ENCODE results near the gene C1QTNF1. TPM values are rescaled to one million over a fixed set of nuclear protein-coding genes. Genes with fewer than 3 reads are reported as not detected.
A peak's percentile ranks its signal among the peaks of the same experiment; 100 is the strongest.

C1QTNF1 gene
- total RNA-seq, 8 experiments from 2014 or later: 0.25 to 51.1 (median 2.7) TPM

DNA sequence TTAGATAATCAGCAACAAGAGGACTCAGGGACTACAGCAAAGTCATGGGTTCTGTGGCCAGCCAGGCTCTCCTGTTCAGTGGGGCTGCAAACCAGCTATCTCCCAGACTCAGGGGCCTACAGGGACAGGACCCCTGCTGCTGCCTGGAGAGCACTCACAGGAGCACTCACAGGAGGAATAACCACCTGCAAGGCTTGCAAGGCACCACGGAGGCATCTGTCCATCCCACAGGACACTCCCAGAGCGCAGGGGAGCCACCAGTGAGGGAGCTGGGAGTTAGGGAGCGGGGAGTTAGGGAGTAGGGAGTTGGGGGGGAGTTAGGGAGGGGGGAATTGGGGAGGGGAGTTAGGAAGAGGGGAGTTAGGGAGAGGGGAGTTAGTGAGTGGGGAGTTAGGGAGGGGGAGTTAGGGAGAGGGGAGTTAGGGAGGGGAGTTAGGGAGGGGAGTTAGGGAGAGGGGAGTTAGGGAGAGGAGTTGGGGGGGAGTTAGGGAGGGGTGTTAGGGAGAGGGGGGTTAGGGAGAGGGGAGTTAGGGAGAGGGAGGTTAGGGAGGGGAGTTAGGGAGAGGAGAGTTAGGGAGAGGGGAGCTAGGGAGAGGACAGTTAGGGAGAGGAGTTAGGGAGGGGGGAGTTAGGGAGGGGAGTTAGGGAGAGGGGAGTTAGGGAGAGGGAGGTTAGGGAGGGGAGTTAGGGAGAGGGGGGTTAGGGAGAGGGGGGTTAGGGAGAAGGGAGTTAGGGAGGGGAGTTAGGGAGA is 20.1 kb upstream of the C1QTNF1 start:
- H3K27ac ChIP-seq: no peak overlapping the region
- peak in 3 of 8 experiments; percentile 12 to 28 (median 25) for ATAC-seq (replicated peaks in 6 of 8)
- H3K4me3 ChIP-seq: no peak overlapping the region
- peaks cover 7 to 12% of the 10 kb centered on the region in 2 donors for H3K4me1 ChIP-seq (replicated peaks in 1 of 2)
- in situ Hi-C loops (cut with MboI; ENCODE audit: low pct_unique_long_range_greater_than_20kb in 2 of 9, low sequenced_read_pairs in 9 of 9, unreplicated experiment in 9 of 9): no loop called here
- 43% methylated on average over 1 of the region's 3 CpGs; no CpG with 5 or more reads in 9 of the 10 experiments for WGBS, 10 experiments

DNA sequence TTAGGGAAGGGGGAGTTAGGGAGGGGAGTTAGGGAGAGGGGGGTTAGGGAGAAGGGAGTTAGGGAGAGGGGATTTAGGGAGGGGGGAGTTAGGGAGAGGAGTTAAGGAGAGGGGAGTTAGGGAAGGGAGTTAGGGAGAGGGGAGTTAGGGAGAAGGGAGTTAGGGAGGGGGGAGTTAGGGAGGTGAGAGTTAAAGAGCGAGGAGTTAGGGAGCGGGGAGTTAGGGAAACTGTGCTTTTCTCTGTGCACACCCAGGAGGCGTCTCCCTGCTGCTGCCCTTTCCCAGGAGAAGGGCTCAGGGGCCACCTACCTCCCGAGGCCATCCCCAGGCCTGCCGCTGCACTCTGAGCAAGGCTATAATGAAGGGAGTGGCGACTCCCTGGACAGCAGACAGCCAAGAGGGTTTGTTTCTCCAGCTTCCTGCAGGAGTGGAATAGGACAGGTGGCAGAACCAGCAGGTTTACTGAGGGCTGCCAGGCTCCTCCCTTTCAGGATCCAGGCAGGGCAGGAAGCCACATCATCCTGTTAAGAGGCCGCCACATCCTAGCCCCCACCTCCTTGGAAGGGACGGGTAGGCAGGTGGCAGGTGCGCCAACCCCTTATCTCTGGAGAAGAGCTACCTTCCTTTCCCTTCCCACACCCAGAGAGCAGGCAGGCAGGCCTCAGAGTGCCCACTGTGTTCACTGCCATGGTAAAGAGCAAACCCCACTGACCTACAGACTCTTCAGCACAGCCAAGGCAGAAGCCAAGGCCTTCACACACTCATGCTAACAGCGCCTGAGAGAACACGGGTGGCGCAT is 18.7 kb upstream of the C1QTNF1 start:
- Histone ChIP-seq H3K4me1 (replicated peaks in 1 of 2) (peaks cover 12 to 18% of the 10 kb centered on the region in 2 donors), H3K4me3 (no peak overlapping the region), H3K27ac (no peak overlapping the region)
- ATAC-seq (replicated peaks in 6 of 8): peak in 3 of 8 experiments; percentile 12 to 39 (median 23)
- 39 to 96% (median 76%) methylated on average over 1 to 7 of the region's 12 CpGs; no CpG with 5 or more reads in 5 of the 10 experiments for WGBS, 10 experiments
- in situ Hi-C loops (cut with MboI; ENCODE audit: low pct_unique_long_range_greater_than_20kb in 2 of 9, low sequenced_read_pairs in 9 of 9, unreplicated experiment in 9 of 9): no loop called here

DNA sequence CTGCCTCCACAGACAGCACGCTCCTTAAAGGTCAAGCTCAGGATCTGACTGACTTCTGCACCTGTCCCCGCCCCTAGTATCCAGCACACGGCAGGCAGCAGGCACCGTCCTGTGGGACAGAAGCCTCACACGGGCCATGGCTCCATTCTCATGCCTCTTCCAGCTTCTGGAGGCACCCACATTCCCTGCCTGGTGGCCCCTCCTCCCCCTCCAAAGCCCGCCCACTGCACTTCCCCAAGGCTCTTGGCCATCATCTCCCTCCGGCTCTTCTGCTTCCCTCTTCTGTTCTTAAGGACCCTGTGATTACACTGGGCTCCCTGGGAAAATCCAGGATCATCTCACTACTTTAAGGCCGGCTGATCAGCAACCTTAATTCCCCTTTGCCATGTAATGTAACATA is 17.9 kb upstream of the C1QTNF1 start:
- Histone ChIP-seq H3K4me1 (replicated peaks in 1 of 2) (peaks cover 13 to 18% of the 10 kb centered on the region in 2 donors), H3K4me3 (no peak overlapping the region), H3K27ac (no peak overlapping the region)
- 93 to 100% methylated on average over 2 to 3 of the region's 8 CpGs; no CpG with 5 or more reads in 8 of the 10 experiments for WGBS, 10 experiments
- ATAC-seq (replicated peaks in 6 of 8): no peak
- in situ Hi-C loops (cut with MboI; ENCODE audit: low pct_unique_long_range_greater_than_20kb in 2 of 9, low sequenced_read_pairs in 9 of 9, unreplicated experiment in 9 of 9): no loop called here

DNA sequence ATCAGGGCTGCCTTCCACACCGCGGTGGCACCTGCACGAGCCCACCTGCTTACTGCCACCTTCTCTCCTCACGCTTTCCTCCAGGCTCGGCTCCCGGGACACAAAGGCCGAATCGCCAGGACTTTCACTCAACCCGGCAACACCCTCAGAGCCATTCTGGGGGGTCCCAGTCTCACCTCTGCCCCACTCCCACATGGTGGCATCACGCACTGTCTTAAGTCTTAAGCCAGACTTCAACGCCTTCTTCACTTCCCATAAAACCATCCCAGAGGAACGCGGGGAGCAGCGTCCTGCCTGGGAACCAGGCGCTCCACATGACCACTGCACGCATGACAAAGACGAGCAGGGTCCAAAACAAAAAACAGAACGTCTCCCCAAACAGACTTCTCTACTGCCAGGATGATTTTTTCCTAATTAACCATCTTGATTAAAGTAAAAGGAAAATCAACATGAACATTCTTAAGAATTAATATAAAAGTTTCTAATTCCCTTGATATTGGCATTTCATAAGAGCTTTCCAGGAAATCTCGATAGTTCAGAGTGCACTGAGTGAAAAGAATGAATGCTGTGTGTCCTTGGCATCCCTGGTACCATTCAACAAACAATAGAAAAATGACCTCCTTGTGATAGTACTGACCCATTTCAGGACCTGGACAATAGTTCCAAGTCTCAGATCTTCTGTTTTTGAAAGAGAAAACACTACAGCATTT is 17.0 kb upstream of the C1QTNF1 start:
- 17 to 100% (median 69%) methylated on average over 1 to 14 of the region's 19 CpGs; no CpG with 5 or more reads in 3 of the 10 experiments for WGBS, 10 experiments
- Histone ChIP-seq H3K4me3 (no peak overlapping the region), H3K27ac (no peak overlapping the region), H3K4me1 (replicated peaks in 1 of 2) (peaks cover 13 to 18% of the 10 kb centered on the region in 2 donors)
- ATAC-seq (replicated peaks in 6 of 8): no peak
- in situ Hi-C loops (cut with MboI; ENCODE audit: low pct_unique_long_range_greater_than_20kb in 2 of 9, low sequenced_read_pairs in 9 of 9, unreplicated experiment in 9 of 9): no loop called here

DNA sequence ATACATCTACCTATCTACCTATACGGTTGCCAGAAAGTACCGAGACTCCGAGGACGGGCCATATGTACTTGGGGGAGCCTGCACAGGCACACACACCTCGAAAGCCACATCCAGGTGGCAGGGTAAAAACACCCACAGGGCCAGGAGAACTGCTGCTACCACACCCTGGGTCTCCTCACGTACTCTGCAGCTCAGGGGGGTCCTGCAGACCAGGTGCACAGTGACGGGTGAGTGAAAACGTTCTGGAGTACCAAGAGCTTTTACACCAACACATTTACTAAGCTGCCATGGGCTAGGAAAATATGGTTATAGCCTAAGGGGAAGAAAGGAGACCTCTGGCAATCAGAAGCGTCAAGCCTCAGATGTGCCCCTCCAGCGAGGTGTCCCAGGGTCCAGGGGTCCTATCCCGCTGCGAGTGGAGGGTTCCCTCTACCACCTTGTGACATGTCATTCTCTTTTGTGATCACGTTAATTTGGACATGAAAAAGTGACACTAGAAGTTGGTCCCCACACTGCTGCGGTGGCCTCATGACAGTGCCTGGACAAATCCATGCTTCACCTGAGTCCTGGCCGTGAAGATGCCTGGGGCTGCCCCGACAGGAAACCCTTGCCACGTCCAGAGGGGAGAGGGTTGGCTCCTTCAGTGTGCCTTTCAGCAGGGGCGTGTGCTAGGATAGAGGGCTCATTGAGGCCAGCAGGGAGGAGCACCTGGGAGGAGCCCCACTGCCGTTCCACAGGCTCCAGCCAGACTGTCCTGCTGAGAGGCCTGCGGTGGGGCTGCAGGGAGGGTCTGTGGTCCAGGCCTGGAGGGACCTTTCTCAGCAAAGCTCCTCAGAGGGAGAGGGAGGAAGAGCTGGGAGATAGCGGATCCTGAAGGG is 16.2 kb upstream of the C1QTNF1 start:
- Histone ChIP-seq H3K4me3 (no peak overlapping the region), H3K27ac (no peak overlapping the region), H3K4me1 (replicated peaks in 1 of 2) (peaks cover 13 to 18% of the 10 kb centered on the region in 2 donors)
- ATAC-seq (replicated peaks in 6 of 8): peak in 3 of 8 experiments; percentile 2 to 26 (median 21)
- in situ Hi-C loops (cut with MboI; ENCODE audit: low pct_unique_long_range_greater_than_20kb in 2 of 9, low sequenced_read_pairs in 9 of 9, unreplicated experiment in 9 of 9): no loop called here
- 67 to 100% (median 83%) methylated on average over 1 to 10 of the region's 21 CpGs; no CpG with 5 or more reads in 2 of the 10 experiments for WGBS, 10 experiments

DNA sequence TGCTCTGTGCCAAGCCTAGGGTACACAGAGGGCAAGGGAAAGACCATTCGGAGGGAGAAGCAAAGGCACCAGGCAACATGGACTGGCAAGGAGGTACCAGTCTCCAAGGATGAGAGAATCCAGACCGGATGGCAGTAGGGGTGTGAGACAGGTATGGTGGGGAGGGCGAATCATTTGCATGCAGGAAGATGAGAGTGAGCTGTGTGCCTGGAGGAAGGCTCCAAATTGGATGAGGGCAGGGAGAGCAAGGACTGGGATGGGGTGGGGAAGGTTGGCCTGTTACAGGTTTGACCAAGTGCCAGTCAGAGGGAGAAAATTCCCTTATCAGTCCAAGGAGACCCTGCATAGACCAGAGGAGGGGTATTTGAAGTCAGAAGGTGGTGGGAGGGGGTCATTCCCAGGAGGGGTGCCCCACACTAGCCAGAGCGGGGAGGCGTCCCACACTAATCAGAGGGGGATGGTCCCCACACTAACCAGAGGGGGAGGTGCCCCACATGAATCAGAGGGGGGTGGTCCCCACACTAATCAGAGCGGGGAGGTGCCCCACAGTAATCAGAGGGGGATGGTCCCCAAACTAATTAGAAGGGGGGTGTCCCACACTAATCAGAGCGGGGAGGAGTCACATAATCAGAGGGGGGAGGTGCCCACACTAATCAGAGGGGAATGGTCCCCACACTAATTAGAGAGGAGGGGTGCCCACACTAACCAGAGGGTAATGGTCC is 15.1 kb upstream of the C1QTNF1 start:
- peak overlapping the region; percentile 78 to 99 (median 83) for H3K4me3 ChIP-seq
- WGBS, 10 experiments: 17 to 81% (median 63%) methylated on average over 1 to 3 of the region's 7 CpGs; no CpG with 5 or more reads in 4 of the 10 experiments
- in situ Hi-C loops (cut with MboI; ENCODE audit: low pct_unique_long_range_greater_than_20kb in 2 of 9, low sequenced_read_pairs in 9 of 9, unreplicated experiment in 9 of 9): no loop called here
- no peak overlapping the region for H3K27ac ChIP-seq
- peak in 3 of 8 experiments; percentile 1 to 8 (median 6) for ATAC-seq (replicated peaks in 6 of 8)
- peaks cover 13 to 18% of the 10 kb centered on the region in 2 donors for H3K4me1 ChIP-seq (replicated peaks in 1 of 2)

DNA sequence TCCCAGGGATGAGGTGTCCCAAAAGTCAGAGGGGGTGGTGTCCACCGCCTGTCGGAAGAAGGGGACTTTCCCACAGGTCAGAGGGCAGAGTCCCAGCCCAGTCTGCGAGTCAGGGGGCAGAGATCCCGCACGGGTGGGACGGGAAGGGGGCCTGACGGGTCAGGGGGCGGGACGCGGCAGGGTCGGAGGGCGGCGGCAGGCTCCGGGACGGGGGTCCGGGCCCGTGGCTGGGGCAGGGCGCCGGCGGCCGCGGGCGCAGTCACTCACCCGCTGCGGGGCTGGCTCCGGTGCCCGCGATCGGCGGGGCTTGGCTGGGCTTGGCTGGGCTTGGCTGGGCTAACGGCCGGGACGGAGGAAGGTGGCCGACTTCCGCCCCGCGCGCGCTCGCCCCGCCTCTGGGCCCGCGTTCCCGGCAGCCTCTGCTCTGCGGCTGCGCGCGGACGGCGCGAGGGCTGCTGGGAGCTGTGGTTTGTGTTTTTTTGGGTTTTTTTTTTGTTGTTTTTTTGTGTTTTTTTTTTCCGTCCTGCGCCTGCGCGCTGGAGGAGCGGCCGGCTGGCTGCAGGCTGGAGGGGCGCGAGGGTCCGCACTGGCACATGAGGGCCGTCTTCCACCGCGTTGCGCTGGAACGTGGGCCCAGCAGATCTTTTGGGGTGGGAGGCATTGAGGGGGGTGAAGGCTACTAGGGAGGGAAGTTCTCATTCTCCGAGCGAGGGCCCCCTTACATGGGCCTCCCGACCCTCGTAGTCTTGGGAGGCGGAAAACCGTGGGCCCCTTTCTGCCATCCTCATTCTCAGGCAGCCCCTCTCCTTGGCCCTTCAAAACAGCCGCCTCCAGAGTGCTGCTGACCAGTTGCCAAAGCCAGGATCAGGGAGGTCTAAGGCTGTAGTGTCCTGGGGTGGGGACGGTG is 14.3 kb upstream of the C1QTNF1 start, which contains the start of gene CANT1:
Gene CANT1, minus strand, starts transcription at position 368 of the 907 bp plus-strand sequence. CDS start 12,142 bp downstream, outside the sequence.
- peak within 1 kb of the TSS; percentile 12 to 70 for H3K27ac ChIP-seq
- WGBS, 10 experiments: 0 to 35% (median 6%) methylated on average over 1 to 10 of the region's 73 CpGs; no CpG with 5 or more reads in 6 of the 10 experiments
- in situ Hi-C loops (cut with MboI; ENCODE audit: low pct_unique_long_range_greater_than_20kb in 2 of 9, low sequenced_read_pairs in 9 of 9, unreplicated experiment in 9 of 9): no loop called here
- peak; percentile 54 to 96 (median 92) for ATAC-seq (replicated peaks in 6 of 8)
- peaks cover 13 to 18% of the 10 kb centered on the region in 2 donors for H3K4me1 ChIP-seq (replicated peaks in 1 of 2)
- peak within 1 kb of the TSS; percentile 78 to 99 (median 83) for H3K4me3 ChIP-seq

DNA sequence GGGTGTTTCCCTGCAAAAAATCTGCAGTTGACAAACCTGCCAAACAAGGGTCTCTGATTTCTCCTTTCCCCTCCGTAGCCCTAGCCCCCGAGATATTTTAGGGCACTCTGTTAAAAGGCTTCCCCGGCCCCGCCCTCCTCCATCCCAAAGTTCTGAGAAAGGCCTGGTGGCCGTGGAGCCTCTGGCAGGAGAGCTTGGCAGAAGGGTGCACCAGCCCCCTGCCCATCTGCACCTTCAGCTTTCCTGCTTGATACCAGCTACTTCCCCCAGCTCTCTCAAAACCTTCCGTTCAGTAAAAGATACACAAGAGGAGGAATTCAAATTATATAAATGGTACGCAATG is 13.7 kb upstream of the C1QTNF1 start:
- Histone ChIP-seq H3K4me1 (replicated peaks in 1 of 2) (peaks cover 13 to 17% of the 10 kb centered on the region in 2 donors), H3K4me3 (peak overlapping the region in 4 of 5 donors; percentile 81 to 99 (median 88)), H3K27ac (no peak overlapping the region)
- in situ Hi-C loops (cut with MboI; ENCODE audit: low pct_unique_long_range_greater_than_20kb in 2 of 9, low sequenced_read_pairs in 9 of 9, unreplicated experiment in 9 of 9): no loop called here
- no peak for ATAC-seq (replicated peaks in 6 of 8)
- 69 to 100% (median 89%) methylated on average over 1 to 7 of the region's 7 CpGs; no CpG with 5 or more reads in 4 of the 10 experiments for WGBS, 10 experiments

DNA sequence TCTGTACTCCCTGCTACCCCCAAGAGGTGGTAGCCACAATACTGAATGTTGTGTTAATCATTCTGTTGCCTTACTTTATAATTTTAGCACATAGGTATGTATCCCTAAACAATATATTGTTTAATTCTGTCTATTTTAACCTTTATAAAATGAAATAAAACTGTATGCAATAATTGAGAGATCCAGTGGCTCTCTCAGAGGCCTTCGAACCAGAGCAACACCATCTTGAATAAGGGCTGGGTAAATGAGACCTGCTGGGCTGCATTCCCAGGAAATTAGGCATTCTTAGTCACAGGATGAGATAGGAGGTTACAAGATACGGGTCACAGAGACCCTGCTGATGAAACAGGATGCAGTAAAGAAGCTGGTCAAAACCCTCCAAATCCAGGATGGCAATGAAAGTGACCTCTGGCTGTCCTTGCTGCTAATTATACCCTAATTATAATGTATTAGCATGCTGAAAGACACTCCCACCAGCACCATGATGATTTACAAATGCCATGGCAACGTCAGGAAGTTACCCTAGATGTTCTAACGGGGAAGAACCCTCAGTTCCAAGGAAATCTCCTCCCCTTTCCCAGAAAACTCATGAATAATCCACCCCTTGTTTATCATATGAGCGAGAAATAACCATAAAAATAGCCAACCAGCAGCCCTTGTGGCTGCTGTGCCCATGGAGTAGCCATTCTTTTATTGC is 12.4 kb upstream of the C1QTNF1 start:
- Histone ChIP-seq H3K4me3 (no peak overlapping the region), H3K27ac (no peak overlapping the region), H3K4me1 (replicated peaks in 1 of 2) (peaks cover 13% of the 10 kb centered on the region in 2 donors)
- ATAC-seq (replicated peaks in 6 of 8): peak in 4 of 8 experiments; percentile 2 to 32 (median 11)
- WGBS, 10 experiments: 19 to 60% (median 42%) methylated on average over 1 to 5 of the region's 5 CpGs; no CpG with 5 or more reads in 2 of the 10 experiments
- in situ Hi-C loops (cut with MboI; ENCODE audit: low pct_unique_long_range_greater_than_20kb in 2 of 9, low sequenced_read_pairs in 9 of 9, unreplicated experiment in 9 of 9): no loop called here

DNA sequence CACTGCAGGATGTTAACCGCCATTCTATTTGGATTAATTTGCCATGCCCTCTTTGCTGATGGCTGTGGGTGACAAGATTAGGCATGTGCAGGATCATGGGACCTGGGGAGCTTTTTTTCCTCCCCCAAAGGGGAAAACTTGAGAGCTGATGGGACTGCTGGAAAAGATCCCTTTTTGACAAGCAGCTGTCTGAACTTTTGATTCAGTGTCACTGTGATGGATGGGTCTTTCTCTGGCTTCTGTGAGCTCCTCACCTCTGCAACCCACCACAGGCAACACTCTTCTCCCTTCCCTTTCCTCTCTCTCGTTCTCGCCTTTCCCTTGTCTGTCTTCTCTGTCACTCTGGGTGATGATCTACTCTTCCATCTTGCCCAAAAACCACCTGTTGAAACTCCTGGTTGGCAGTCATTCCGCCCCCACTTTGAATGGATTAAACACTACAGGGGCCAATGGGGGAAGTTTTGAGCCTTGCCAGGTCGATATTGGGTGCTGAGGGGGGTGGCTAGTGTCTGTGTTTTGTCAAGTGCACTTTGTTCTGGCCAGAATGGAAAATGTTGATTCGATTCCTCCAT is 11.3 kb upstream of the C1QTNF1 start:
- peaks cover 13% of the 10 kb centered on the region in 2 donors for H3K4me1 ChIP-seq (replicated peaks in 1 of 2)
- 0 to 100% (median 59%) methylated on average over 1 to 4 of the region's 6 CpGs for WGBS, 10 experiments
- in situ Hi-C loops (cut with MboI; ENCODE audit: low pct_unique_long_range_greater_than_20kb in 2 of 9, low sequenced_read_pairs in 9 of 9, unreplicated experiment in 9 of 9): no loop called here
- H3K27ac ChIP-seq: no peak overlapping the region
- no peak for ATAC-seq (replicated peaks in 6 of 8)
- no peak overlapping the region for H3K4me3 ChIP-seq
